ENCODE measurements around the gene ZNF396. TPM values are rescaled to one million over a fixed set of nuclear protein-coding genes. Genes with fewer than 3 reads are reported as not detected.
A peak's percentile ranks its signal among the peaks of the same experiment; 100 is the strongest.

Gene ZNF396
- total RNA-seq, 1 donor from 2014 or later = 2.2 TPM

GRCh38 chr18:35348001-35348400 lies 29.1 kb downstream of the ZNF396 start:
- no peak overlapping the region for H3K4me3 Mint-ChIP-seq
- TF ChIP-seq CTCF (IDR thresholded peaks at IDR 0.05) = no peak
- ChIA-PET POLR2A (interaction anchor here (0.6 kb wide), 1 partner anchor 149 kb away, joined by 5 read pairs; no protein-coding TSS in a partner anchor), CTCF (interaction anchor here (0.6 kb wide), 2 partner anchors 119 to 323 kb away, joined by 3 read pairs; no protein-coding TSS in a partner anchor)
- ATAC-seq (ENCODE audit: low read depth) (no peak), DNase-seq (no peak)
- no peak overlapping the region for H3K27ac Mint-ChIP-seq
- intact Hi-C loops (cut with micrococcal nuclease) = no loop called here
- peaks cover 14% of the 10 kb centered on the region for H3K36me3 Mint-ChIP-seq (ENCODE audit: low read depth)
- H3K27me3 Mint-ChIP-seq = no peaks in the 10 kb centered on the region
- H3K9me3 Mint-ChIP-seq = peaks cover 9% of the 10 kb centered on the region
- H3K4me1 Mint-ChIP-seq = peaks cover 31% of the 10 kb centered on the region

- H3K27ac Mint-ChIP-seq = peak overlapping the region; percentile 96
- CTCF ChIA-PET = interaction anchor here (0.7 to 3.2 kb wide), 3 partner anchors 9 to 305 kb away, joined by 3 to 24 read pairs (median 4); partner anchors contain the start of gene MAPRE2
Observed at GRCh38 chr18:35345950-35346349, 31.2 kb downstream of the ZNF396 start.

GRCh38 chr18:35345460-35345921 lies 31.6 kb downstream of the ZNF396 start:
- H3K27me3 Mint-ChIP-seq = no peaks in the 10 kb centered on the region
- POLR2A ChIA-PET = interaction anchor here (1.0 to 3.8 kb wide), 10 partner anchors 14 to 627 kb away, joined by 3 to 47 read pairs (median 9); partner anchors contain the start of genes INO80C, RMP24, ZNF396 and ZNF397
- no peak for TF ChIP-seq CTCF (IDR thresholded peaks at IDR 0.05)
- peak overlapping the region; percentile 96 for H3K27ac Mint-ChIP-seq
- H3K4me3 Mint-ChIP-seq = peak overlapping the region; percentile 98
- DNase-seq (peak; percentile 23), ATAC-seq (ENCODE audit: low read depth) (peak; percentile 9)
- no peaks in the 10 kb centered on the region for H3K9me3 Mint-ChIP-seq
- intact Hi-C loops (cut with micrococcal nuclease) = loop anchor here (2.0 kb wide), 3 partner anchors 41 to 1483 kb away; partner anchors contain the start of genes KIAA1328 and TPGS2
- peaks cover 48% of the 10 kb centered on the region for H3K4me1 Mint-ChIP-seq
- H3K36me3 Mint-ChIP-seq (ENCODE audit: low read depth) = peaks cover 20% of the 10 kb centered on the region
- CTCF ChIA-PET = interaction anchor here (0.7 to 3.2 kb wide), 4 partner anchors 9 to 305 kb away, joined by 3 to 24 read pairs (median 4); partner anchors contain the start of gene MAPRE2

More at GRCh38 chr18:35345950-35346349, 31.2 kb downstream of the ZNF396 start:
- H3K9me3 Mint-ChIP-seq = no peaks in the 10 kb centered on the region
- POLR2A ChIA-PET = interaction anchor here (0.6 to 3.8 kb wide), 9 partner anchors 15 to 627 kb away, joined by 3 to 47 read pairs (median 7); partner anchors contain the start of genes INO80C, RMP24, ZNF397 and ZSCAN30
- peaks cover 19% of the 10 kb centered on the region for H3K36me3 Mint-ChIP-seq (ENCODE audit: low read depth)
- DNase-seq (no peak), ATAC-seq (ENCODE audit: low read depth) (no peak)
- no peak for TF ChIP-seq CTCF (IDR thresholded peaks at IDR 0.05)
- peak overlapping the region; percentile 98 for H3K4me3 Mint-ChIP-seq
- peaks cover 45% of the 10 kb centered on the region for H3K4me1 Mint-ChIP-seq
- H3K27me3 Mint-ChIP-seq = no peaks in the 10 kb centered on the region
- intact Hi-C loops (cut with micrococcal nuclease) = loop anchor here (2.0 kb wide), 3 partner anchors 41 to 1483 kb away; partner anchors contain the start of genes KIAA1328 and TPGS2

GRCh38 chr18:35344736-35345459 lies 32.2 kb downstream of the ZNF396 start:
- H3K4me3 Mint-ChIP-seq = peak overlapping the region; percentile 98
- H3K9me3 Mint-ChIP-seq = no peaks in the 10 kb centered on the region
- H3K4me1 Mint-ChIP-seq = peaks cover 54% of the 10 kb centered on the region
- peaks cover 26% of the 10 kb centered on the region for H3K36me3 Mint-ChIP-seq (ENCODE audit: low read depth)
- DNase-seq = no peak
- no peak for ATAC-seq (ENCODE audit: low read depth)
- no peak for TF ChIP-seq CTCF (IDR thresholded peaks at IDR 0.05)
- POLR2A ChIA-PET = interaction anchor here (0.9 to 3.8 kb wide), 15 partner anchors 10 to 785 kb away, joined by 3 to 47 read pairs (median 7); partner anchors contain the start of genes ELP2, INO80C, MAPRE2 and RMP24
- H3K27ac Mint-ChIP-seq = peak overlapping the region; percentile 96
- intact Hi-C loops (cut with micrococcal nuclease) = loop anchor here (1.0 to 2.0 kb wide), 13 partner anchors 10 to 1484 kb away; partner anchors contain the start of genes ELP2, KIAA1328, MAPRE2 and RMP24
- CTCF ChIA-PET = interaction anchor here (0.7 to 3.2 kb wide), 5 partner anchors 10 to 304 kb away, joined by 3 to 24 read pairs (median 4); partner anchors contain the start of gene MAPRE2
- no peaks in the 10 kb centered on the region for H3K27me3 Mint-ChIP-seq
